DMS53 (cell line): ENCODE results near the gene CDKAL1.
A peak's percentile ranks its signal among the peaks of the same experiment; 100 is the strongest.
"Not testable (repeated sequence)": the region's sequence is repeated elsewhere in the genome, so short reads cannot be mapped to it uniquely, and the experiment has no call there.

Experiments
- DNase-seq: peaks from one replicate; lab custom pipeline; 2025; lab: John Stamatoyannopoulos, UW

The CDKAL1 gene

GRCh38 chr6:20534295-20535262, at the start of gene CDKAL1:
Gene CDKAL1 (plus strand): TSS chr6:20534457. CDS start chr6:20546351, 11,894 bp downstream.
- peak; percentile 94 for DNase-seq

- no peak for DNase-seq
Measured at GRCh38 chr6:20486641-20487040, 47.6 kb upstream of the CDKAL1 start.

GRCh38 chr6:20487669-20488375, 46.4 kb upstream of the CDKAL1 start:
- DNase-seq: no peak

GRCh38 chr6:20490591-20490990, 43.7 kb upstream of the CDKAL1 start:
- DNase-seq: no peak

GRCh38 chr6:20492099-20492498, 42.2 kb upstream of the CDKAL1 start:
- no peak for DNase-seq

GRCh38 chr6:20497216-20498040, 36.8 kb upstream of the CDKAL1 start:
- DNase-seq: no peak

GRCh38 chr6:20498041-20498385, 36.2 kb upstream of the CDKAL1 start:
- DNase-seq: no peak

- no peak for DNase-seq
Measured at GRCh38 chr6:20509212-20509611, 25.0 kb upstream of the CDKAL1 start.

GRCh38 chr6:20511852-20512251, 22.4 kb upstream of the CDKAL1 start:
- no peak for DNase-seq

- DNase-seq: not testable (repeated sequence)
Measured at GRCh38 chr6:20525208-20525607, 9.0 kb upstream of the CDKAL1 start.

GRCh38 chr6:20529086-20529448, 5.2 kb upstream of the CDKAL1 start:
- DNase-seq: peak; percentile 82

- no peak for DNase-seq
Measured at GRCh38 chr6:20532881-20533280, 1.4 kb upstream of the CDKAL1 start.

GRCh38 chr6:20533746-20534294, 437 bp upstream of the CDKAL1 start:
- no peak for DNase-seq

GRCh38 chr6:20538131-20538662, 3.9 kb downstream of the CDKAL1 start:
- DNase-seq: no peak

- no peak for DNase-seq
Measured at GRCh38 chr6:20538907-20539306, 4.7 kb downstream of the CDKAL1 start.

GRCh38 chr6:20539387-20539786, 5.1 kb downstream of the CDKAL1 start:
- DNase-seq: no peak

GRCh38 chr6:20540683-20541082, 6.4 kb downstream of the CDKAL1 start:
- DNase-seq: no peak

GRCh38 chr6:20541382-20541781, 7.1 kb downstream of the CDKAL1 start:
- no peak for DNase-seq

- DNase-seq: peak; percentile 68
Measured at GRCh38 chr6:20542927-20543602, 8.8 kb downstream of the CDKAL1 start.

- no peak for DNase-seq
Measured at GRCh38 chr6:20548264-20548663, 14.0 kb downstream of the CDKAL1 start.

- DNase-seq: not testable (repeated sequence)
Measured at GRCh38 chr6:20549398-20549797, 15.1 kb downstream of the CDKAL1 start.
